Peyer's patch (tissue), 4 donors: Measurements from ENCODE around the gene SGMS2. TPM values are rescaled to one million over a fixed set of nuclear protein-coding genes. Genes with fewer than 3 reads are reported as not detected.

Experiments used
- DNase-seq, 3 donors: peaks; one replicate each; pipeline ENCODE4 v3.0.0-alpha.2; 2017 to 2019
- H3K27ac ChIP-seq, 4 donors: fragments of 200-600 bp; sonication (generic); one replicate each; pipeline ENCODE4 v1.5.1; 2016 to 2019
- H3K27me3 ChIP-seq, 2 donors: fragments of 200-600 bp; sonication (generic); one replicate each; pipeline ENCODE4 v1.5.1; 2019
- H3K36me3 ChIP-seq, 3 donors: fragments of 200-600 bp; sonication (generic); one replicate each; pipeline ENCODE4 v1.5.1; 2016 to 2019
- H3K4me1 ChIP-seq, 4 donors: fragments of 200-600 bp; sonication (generic); one replicate each; pipeline ENCODE4 v1.5.1; 2016 to 2019
- H3K4me3 ChIP-seq, 4 donors: fragments of 200-600 bp; sonication (generic); 1 replicate in 3 of 4; 2 replicates in 1 of 4; pipeline ENCODE4 v1.5.1; 2016 to 2019; ENCODE audit warnings: mild to moderate bottlenecking in 1 of 4
- H3K9me3 ChIP-seq, 4 donors: fragments of 200-600 bp; sonication (generic); one replicate each; pipeline ENCODE4 v1.5.1; 2016 to 2019; ENCODE audit warnings: mild to moderate bottlenecking in 1 of 4
- CTCF ChIP-seq, 6 experiments: fragments of 450-650 bp in 4 of 6; fragments of 200-600 bp in 2 of 6; sonication (generic) in 1 of 6; IDR thresholded peaks; one replicate each; pipeline ENCODE4 v1.5.1; 2017 to 2019; ENCODE audit warnings: antibody characterized with exemption in 6 of 6, mild to moderate bottlenecking in 3 of 6, moderate library complexity in 1 of 6
- POLR2A ChIP-seq, 2 donors: fragments of 450-650 bp; IDR thresholded peaks; one replicate each; pipeline ENCODE4 v1.5.1; 2017; ENCODE audit warnings: antibody characterized with exemption in 2 of 2, mild to moderate bottlenecking in 2 of 2, moderate library complexity in 2 of 2
- total RNA-seq, 4 donors: library from RNA; depleted of rRNA; stranded (reverse); fragments of >200 nt; gene quantifications; one replicate each; pipeline ENCODE4 v1.1.0, GENCODE V29; 2016

The SGMS2 gene
- 100 to 1,000 TPM in 3 of 4 donors, 10 to 100 TPM in 1; 40.4 to 350 (median 254) TPM for total RNA-seq

- Histone ChIP-seq H3K27me3 (no peaks in the 10 kb centered on the region), H3K27ac (peak within 1 kb of the TSS; percentile 42 to 99 (median 92)), H3K9me3 (no peaks in the 10 kb centered on the region), H3K4me3 (peak within 1 kb of the TSS; percentile 41 to 92 (median 70)), H3K36me3 (no peaks in the 10 kb centered on the region), H3K4me1 (no peaks in the 10 kb centered on the region)
- TF ChIP-seq CTCF (IDR thresholded peaks at IDR 0.05) (peak in 1 of 6 experiments; percentile 29), POLR2A (IDR thresholded peaks at IDR 0.05) (peak; percentile 89 to 90)
- DNase-seq: peak; percentile 24 to 93 (median 91)
Observed at GRCh38 chr4:107824350-107825071, at the start of gene SGMS2. Gene SGMS2 (plus strand): TSS chr4:107824932. CDS start chr4:107895554, 70,622 bp downstream.

GRCh38 chr4:107777890-107778289, 46.8 kb upstream of the SGMS2 start:
- no peaks in the 10 kb centered on the region for H3K4me1 ChIP-seq

GRCh38 chr4:107778784-107779530, 45.8 kb upstream of the SGMS2 start:
- Histone ChIP-seq H3K36me3 (no peaks in the 10 kb centered on the region), H3K4me3 (no peak overlapping the region), H3K27ac (no peak overlapping the region), H3K4me1 (no peaks in the 10 kb centered on the region), H3K27me3 (no peaks in the 10 kb centered on the region), H3K9me3 (no peaks in the 10 kb centered on the region)
- no peak for DNase-seq
- no peak for TF ChIP-seq CTCF (IDR thresholded peaks at IDR 0.05)

More at GRCh38 chr4:107777890-107778289, 46.8 kb upstream of the SGMS2 start:
- Histone ChIP-seq H3K36me3 (no peaks in the 10 kb centered on the region), H3K4me3 (no peak overlapping the region), H3K27me3 (no peaks in the 10 kb centered on the region), H3K27ac (no peak overlapping the region), H3K9me3 (no peaks in the 10 kb centered on the region)
- TF ChIP-seq CTCF (IDR thresholded peaks at IDR 0.05) (no peak), POLR2A (IDR thresholded peaks at IDR 0.05) (no peak)
- no peak for DNase-seq

- H3K27me3 ChIP-seq: no peaks in the 10 kb centered on the region
- H3K27ac ChIP-seq: no peak overlapping the region
- no peak for DNase-seq
- no peaks in the 10 kb centered on the region for H3K9me3 ChIP-seq
- no peaks in the 10 kb centered on the region for H3K36me3 ChIP-seq
- H3K4me3 ChIP-seq: no peak overlapping the region
- no peak for TF ChIP-seq POLR2A (IDR thresholded peaks at IDR 0.05)
- no peak for TF ChIP-seq CTCF (IDR thresholded peaks at IDR 0.05)
- H3K4me1 ChIP-seq: no peaks in the 10 kb centered on the region
Observed at GRCh38 chr4:107780665-107781064, 44.1 kb upstream of the SGMS2 start.

GRCh38 chr4:107791902-107792301, 32.8 kb upstream of the SGMS2 start:
- Histone ChIP-seq H3K27ac (no peak overlapping the region), H3K9me3 (peaks cover 0 to 7% (median 0%) of the 10 kb centered on the region in 4 donors), H3K27me3 (no peaks in the 10 kb centered on the region), H3K36me3 (no peaks in the 10 kb centered on the region), H3K4me1 (peaks cover 0 to 5% (median 0%) of the 10 kb centered on the region in 4 donors), H3K4me3 (no peak overlapping the region)
- TF ChIP-seq CTCF (IDR thresholded peaks at IDR 0.05) (no peak), POLR2A (IDR thresholded peaks at IDR 0.05) (no peak)
- no peak for DNase-seq
